ENCODE data around the gene RHOJ.

GRCh38 chr14:63210812-63211211, 6.6 kb downstream of the RHOJ start:
- TF ChIP-seq CTCF (IDR thresholded peaks at IDR 0.05; ENCODE audit: low read depth, low read length, poor library complexity, severe bottlenecking) = no peak
- no peak for TF ChIP-seq EZH2phosphoT487 (IDR thresholded peaks at IDR 0.05; ENCODE audit: borderline replicate concordance, low read length)

Data from DOHH2 (cell line).